K562 (cell line): Measurements from ENCODE around the gene YBX3. TPM values are rescaled to one million over a fixed set of nuclear protein-coding genes. Genes with fewer than 3 reads are reported as not detected.
A peak's percentile ranks its signal among the peaks of the same experiment; 100 is the strongest.

Source experiments
- ATAC-seq: fragments of 200-7000 bp; cut with Tn5 transposase; 3 replicates; pipeline ENCODE4 v1.9.1; 2020; ENCODE audit warnings: moderate library complexity
- BruUV-seq: library from RNA; stranded (reverse); fragments of 400-500 nt; replicated peaks from 2 replicates; lab custom pipeline; 2021; lab: Mats Ljungman, UMichigan
- CTCF ChIA-PET: fragments of 300-600 bp; formaldehyde crosslinking; extraction: SDS; loops from one replicate; lab custom pipeline; 2021; ENCODE audit warnings: low intra/inter-chr PET ratio; lab: Yijun Ruan, JAX
- POLR2A ChIA-PET: fragments of 300-600, 350-650 bp; sonication (Branson Sonifier 250); formaldehyde crosslinking; extraction: SDS; loops from one replicate; lab custom pipeline; 2021; ENCODE audit warnings: antibody characterized with exemption, inconsistent platforms; lab: Yijun Ruan, JAX
- DNase-seq, 4 experiments: peaks; one replicate each; pipeline versions ENCODE4 v3.0.0 to v3.0.0-alpha.2; 2011 to 2018; ENCODE audit warnings: low spot score in 3 of 4, mixed read lengths in 3 of 4; ENCODE audit errors: extremely low read depth in 1 of 4
- FAIRE-seq: peaks from 2 replicates; lab custom pipeline; 2011; peaks lifted over from hg19 to GRCh38; lab: Jason Lieb, UNC
- H2AFZ ChIP-seq: 2 replicates; pipeline ENCODE4 v1.6.0; 2011; ENCODE audit warnings: low read depth, low read length, control low read depth, inconsistent platforms
- H3K27ac ChIP-seq: fragments of 200-600 bp; 3 replicates; pipeline ENCODE4 v1.8.0; 2011; ENCODE audit warnings: low read depth, mild to moderate bottlenecking, control low read depth, inconsistent platforms, low read length, moderate library complexity, mixed read lengths; ENCODE audit errors: extremely low read depth
- H3K27me3 ChIP-seq, 2 experiments: fragments of 300-600 bp in 1 of 2; 2 replicates in 1 of 2; 3 replicates in 1 of 2; pipeline versions ENCODE4 v1.6.0 to v1.8.0; 2011; ENCODE audit warnings: inconsistent platforms in 2 of 2, low read length in 2 of 2, mild to moderate bottlenecking in 1 of 2, mixed read lengths in 1 of 2, moderate library complexity in 1 of 2; ENCODE audit not compliant: control insufficient read depth in 2 of 2, insufficient read depth in 2 of 2
- H3K36me3 ChIP-seq: fragments of 300-600 bp; 3 replicates; pipeline ENCODE4 v1.8.0; 2011; ENCODE audit warnings: mild to moderate bottlenecking, low read length, inconsistent platforms; ENCODE audit not compliant: control insufficient read depth, insufficient read depth
- H3K4me1 ChIP-seq, 2 experiments: fragments of 200-600 bp in 1 of 2; replicated peaks in 1 of 2; 2 replicates in 1 of 2; 3 replicates in 1 of 2; pipeline versions ENCODE4 v1.5.1 to v1.8.0; 2011; ENCODE audit warnings: inconsistent platforms in 2 of 2, low read length in 2 of 2, mild to moderate bottlenecking in 1 of 2, mixed read lengths in 1 of 2, moderate library complexity in 1 of 2; ENCODE audit not compliant: control insufficient read depth in 2 of 2, insufficient read depth in 2 of 2
- H3K4me2 ChIP-seq: 2 replicates; pipeline ENCODE4 v1.6.1; 2011; ENCODE audit warnings: low read length, control low read depth, inconsistent platforms, mixed read lengths; ENCODE audit not compliant: insufficient read depth
- H3K4me3 ChIP-seq: fragments of 200-600 bp; sonication (generic), shearing (Covaris generic); 2 replicates; pipeline ENCODE4 v1.5.1; 2016; ENCODE audit warnings: control low read depth, inconsistent platforms
- H3K79me2 ChIP-seq: fragments of 200-600 bp; 3 replicates; pipeline ENCODE4 v1.8.0; 2011; ENCODE audit warnings: low read length, inconsistent platforms; ENCODE audit not compliant: control insufficient read depth, insufficient read depth
- H3K9ac ChIP-seq, 2 experiments: 2 replicates each; pipeline versions ENCODE4 v1.6.0 to v1.6.1; 2011; ENCODE audit warnings: low read depth in 2 of 2, low read length in 2 of 2, control low read depth in 1 of 2, inconsistent platforms in 1 of 2, mild to moderate bottlenecking in 1 of 2, mixed read lengths in 1 of 2; ENCODE audit not compliant: insufficient read depth in 1 of 2
- H3K9me1 ChIP-seq: one replicate; pipeline ENCODE4 v1.6.0; 2011; ENCODE audit warnings: inconsistent platforms, mild to moderate bottlenecking, low read length, moderate library complexity; ENCODE audit not compliant: control insufficient read depth, insufficient read depth
- H3K9me3 ChIP-seq: replicated peaks from 2 replicates; pipeline ENCODE4 v1.5.1; 2011; ENCODE audit warnings: low read depth, low read length, inconsistent platforms; ENCODE audit not compliant: control insufficient read depth, insufficient read depth
- H4K20me1 ChIP-seq: replicated peaks from 2 replicates; pipeline ENCODE4 v1.6.1; 2011; ENCODE audit warnings: low read length, inconsistent platforms, mixed read lengths; ENCODE audit not compliant: control insufficient read depth, insufficient read depth
- HOXB6 ChIP-seq: fragments of 250-450 bp; sonication (Bioruptor Pico); IDR thresholded peaks from 2 replicates; pipeline ENCODE4 v1.5.1; 2022; ENCODE audit warnings: mild to moderate bottlenecking, borderline replicate concordance
- PBX2 ChIP-seq, 2 experiments: IDR thresholded peaks in 1 of 2; conservative IDR thresholded peaks in 1 of 2; 2 replicates each; pipeline ENCODE4 v1.6.1; 2016; ENCODE audit warnings: low read depth in 2 of 2, mild to moderate bottlenecking in 1 of 2, missing compliant biosample characterization in 1 of 2, missing genetic modification characterization in 1 of 2, moderate library complexity in 1 of 2
- PKNOX1 ChIP-seq: fragments of 450-650 bp; IDR thresholded peaks from 2 replicates; pipeline ENCODE4 v1.6.1; 2016
- SMAD4 ChIP-seq: fragments of 250-450 bp; sonication (Bioruptor Pico); conservative IDR thresholded peaks from 2 replicates; pipeline ENCODE4 v1.8.0; 2021; ENCODE audit warnings: inconsistent platforms, mild to moderate bottlenecking, moderate library complexity
- SRSF7 ChIP-seq: fragments of 200-400 bp; formaldehyde crosslinking; optimal IDR thresholded peaks from 2 replicates; pipeline ENCODE3; 2017; ENCODE audit warnings: mild to moderate bottlenecking, low read depth, low read length
- ZBTB9 ChIP-seq: fragments of 450-650 bp; formaldehyde crosslinking; IDR thresholded peaks from 2 replicates; pipeline ENCODE4 v1.4.0; 2020; ENCODE audit warnings: mild to moderate bottlenecking, moderate library complexity
- ZNF143 ChIP-seq: sonication (generic); formaldehyde crosslinking; IDR thresholded peaks from 2 replicates; pipeline ENCODE4 v1.9.0; 2022; ENCODE audit warnings: mild to moderate bottlenecking, missing genetic modification reagents
- WGBS: fragments of 100-300 bp; shearing (Covaris generic); methylation state at CpG from one replicate; pipeline ENCODE4 v1.1.6; 2016; ENCODE audit warnings: low coverage, mixed read lengths; ENCODE audit not compliant: insufficient coverage; ENCODE audit errors: missing lambda C conversion rate; 5-methylcytosine and 5-hydroxymethylcytosine counted together
- in situ Hi-C: fragments of 300-500 bp; cut with MboI; formaldehyde crosslinking; loops from 4 replicates; pipeline ENCODE4 v1.15.0; 2018; ENCODE audit warnings: inconsistent platforms, mixed read lengths
- intact Hi-C: fragments of 100-400 bp; cut with micrococcal nuclease; formaldehyde crosslinking; loops from 2 replicates; pipeline ENCODE4 v1.14.2; 2022
- polyA plus RNA-seq, 8 experiments: library from polyadenylated mRNA; depleted of rRNA in 4 of 8; stranded (reverse) in 5 of 8; unstranded in 3 of 8; fragments of >200 nt; fragmentation: Nextera tagmentation in 2 of 8; fragmentation: Illumina TruSeq in 1 of 8; extraction: Ambion mirVana in 2 of 8; extraction: Trizol in 1 of 8; gene quantifications; 2 replicates each; pipeline versions ENCODE4 v1.2.1 to v1.2.3, GENCODE V29; 2011 to 2014; ENCODE audit warnings: inconsistent platforms in 1 of 8, missing spikeins in 1 of 8
- total RNA-seq, 7 experiments: library from RNA; depleted of rRNA in 6 of 7; stranded (reverse); fragments of >200 nt in 6 of 7; fragmentation: Illumina TruSeq in 2 of 7; extraction: Trizol in 2 of 7; gene quantifications; 2 replicates each; pipeline versions ENCODE4 v1.2.1 to v1.2.3, GENCODE V29; 2011 to 2021; ENCODE audit warnings: low replicate concordance in 1 of 7

YBX3 gene
- total and polyA plus RNA-seq, 9 of the 15 experiments (the other 6 are each of a cell fraction or from before 2014, with no cell fraction given), result 47.0 to 239 (median 81.5) TPM

- H3K4me3 ChIP-seq, result no peak overlapping the region
- H3K36me3 ChIP-seq, result peaks cover 87% of the 10 kb centered on the region
- no peak overlapping the region for H3K27ac ChIP-seq
- in situ Hi-C loops (no loop called here), intact Hi-C loops (no loop called here)
- ChIA-PET POLR2A (no interaction called here), CTCF (no interaction called here)
- H3K9me1 ChIP-seq, result no peaks in the 10 kb centered on the region
- ATAC-seq (no peak), FAIRE-seq (no peak), DNase-seq (no peak)
- H3K9ac ChIP-seq, result no peak overlapping the region
- no TSS peak for BruUV-seq
- H2AFZ ChIP-seq, result no peak overlapping the region
- H3K4me2 ChIP-seq, result no peak overlapping the region
- WGBS, result 76% methylated on average over 3 of the region's 3 CpGs
- H3K9me3 ChIP-seq, result no peaks in the 10 kb centered on the region
- H3K27me3 ChIP-seq, result no peaks in the 10 kb centered on the region
- H4K20me1 ChIP-seq, result no peaks in the 10 kb centered on the region
- H3K79me2 ChIP-seq, result no peaks in the 10 kb centered on the region
- H3K4me1 ChIP-seq, result no peaks in the 10 kb centered on the region
- no peak for TF ChIP-seq ZNF143
- 0 out of 2 replicates have a peak, but pooled peaks have one; percentile 11 for TF ChIP-seq PKNOX1
- TF ChIP-seq HOXB6 (CRISPR knock-in tag), result no peak
- TF ChIP-seq SMAD4 (CRISPR knock-in tag), result no peak
- TF ChIP-seq SRSF7, result no peak
- TF ChIP-seq PBX2 (CRISPR knock-in tag; IDR thresholded peaks at IDR 0.05; ENCODE audit: low read depth), result no peak
- TF ChIP-seq PBX2 (tag; conservative IDR thresholded peaks at IDR 0.05; ENCODE audit: low read depth), result 0 out of 2 replicates have a peak, but pooled peaks have one; percentile 13
- TF ChIP-seq ZBTB9 (CRISPR knock-in tag), result no peak
These were observed 21.9 kb downstream of the YBX3 start for GRCh38 chr12:10701131-10701681.
